GM19463 (cell line): ENCODE results near the gene ABCC2.
"Not testable (repeated sequence)": the region's sequence is repeated elsewhere in the genome, so short reads cannot be mapped to it uniquely, and the experiment has no call there.

ENCODE experiments used
- ATAC-seq: cut with Tn5 transposase; IDR thresholded peaks from one replicate; pipeline ENCODE4 v1.9.1; 2021; ENCODE audit warnings: mild to moderate bottlenecking, moderate library complexity; ENCODE audit not compliant: unreplicated experiment

The ABCC2 gene

GRCh38 chr10:99851825-99852224 is 69.4 kb downstream of the ABCC2 start:
- no peak for ATAC-seq

DNA sequence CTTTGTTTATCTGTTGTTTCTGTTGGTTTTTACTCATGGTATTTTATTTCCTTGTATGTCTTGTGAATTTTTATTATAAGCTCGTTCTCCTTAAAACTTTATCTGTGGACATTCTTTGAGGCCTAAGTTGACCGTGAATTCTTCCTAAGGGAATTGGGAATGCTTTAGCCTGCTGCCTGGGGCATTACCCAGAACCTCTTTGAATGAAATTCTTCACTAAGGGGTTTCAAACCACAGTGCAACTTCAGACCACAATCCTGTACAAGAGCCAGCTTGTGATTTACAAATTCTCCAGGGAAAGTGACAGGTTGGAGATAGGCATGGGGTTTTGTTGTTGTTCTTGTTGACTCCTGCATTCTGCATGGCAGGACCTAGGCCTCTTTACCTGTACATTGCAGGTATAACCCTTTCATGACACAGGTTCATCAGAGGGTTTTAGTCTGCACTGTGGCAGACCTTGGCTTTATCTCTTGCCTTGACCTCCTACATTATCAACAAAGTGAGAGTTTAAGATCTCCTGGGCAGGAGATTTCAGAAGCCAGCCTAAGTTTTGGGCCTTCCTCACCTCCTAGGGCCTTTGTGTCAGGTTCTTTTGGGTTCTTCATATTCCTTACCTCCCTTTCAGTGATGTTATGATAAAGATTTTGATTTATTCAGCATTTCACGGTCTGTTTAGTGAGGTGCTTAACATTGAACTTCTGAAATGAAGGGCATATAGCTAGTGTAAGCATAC is 70.2 kb downstream of the ABCC2 start:
- ATAC-seq = no peak

DNA sequence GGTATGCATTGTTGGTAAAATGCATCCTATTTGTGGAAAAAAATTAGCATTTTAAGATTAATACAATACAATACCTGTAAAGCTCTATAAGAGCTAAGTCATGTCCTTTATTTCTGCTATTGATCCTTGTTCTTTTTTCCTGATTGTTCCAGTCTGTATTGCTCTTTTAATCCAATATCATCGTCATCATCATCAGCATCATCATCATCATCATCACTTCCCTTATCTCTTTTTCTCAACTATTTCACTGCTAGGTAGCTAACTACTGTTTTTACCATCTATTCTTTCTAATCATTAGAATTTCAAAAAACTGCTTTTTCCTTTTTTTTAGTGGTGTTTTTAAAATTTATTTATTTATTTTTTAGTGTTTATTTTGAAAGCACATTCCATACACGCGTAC is 71.2 kb downstream of the ABCC2 start:
- no peak for ATAC-seq

DNA sequence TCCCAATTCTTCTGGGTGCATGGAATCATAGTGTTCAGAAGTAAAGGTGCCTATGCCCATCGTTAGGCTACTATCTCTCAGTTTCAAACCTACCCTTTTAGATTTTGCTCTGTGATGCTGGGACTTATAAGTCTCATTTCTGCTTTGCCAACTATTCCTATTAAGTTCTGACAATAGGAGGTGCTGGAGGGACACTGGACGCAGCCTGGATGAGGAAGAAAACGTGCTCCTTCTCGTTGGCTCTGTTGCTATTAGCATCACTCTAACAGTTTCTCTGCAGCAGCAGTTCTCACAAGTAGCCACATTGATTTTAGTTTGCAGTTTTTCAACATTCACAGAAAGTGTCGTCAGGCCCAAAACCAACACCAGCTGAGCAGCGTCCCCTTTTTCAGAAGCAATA is 72.4 kb downstream of the ABCC2 start:
- no peak for ATAC-seq

DNA sequence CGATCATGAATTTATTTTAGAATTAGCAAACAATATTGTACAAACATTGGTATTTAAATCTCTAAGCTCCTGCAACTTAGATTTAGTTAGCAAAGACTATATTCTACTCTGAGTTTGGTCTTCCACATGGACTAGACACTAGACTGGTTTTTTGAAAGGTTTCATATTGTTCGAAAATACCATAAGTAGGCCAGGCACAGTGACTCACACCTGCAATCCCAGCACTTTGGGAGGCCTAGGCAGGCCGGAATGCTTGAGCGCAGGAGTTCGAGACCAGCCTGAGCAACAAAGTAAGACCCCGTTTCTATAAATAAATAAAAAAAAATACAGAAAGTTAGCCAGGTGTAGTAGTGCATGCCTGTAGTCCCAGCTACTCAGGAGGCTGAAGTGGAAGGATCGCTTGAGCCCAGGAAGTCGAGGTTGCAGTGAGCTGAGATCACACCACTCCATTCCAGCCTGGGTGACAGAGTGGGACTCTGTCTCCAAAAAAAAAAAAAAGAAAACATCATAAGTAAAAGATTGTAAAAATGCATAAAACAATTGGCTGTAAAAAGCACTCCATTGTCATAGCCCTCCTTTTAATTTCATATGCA is 73.1 kb downstream of the ABCC2 start:
- ATAC-seq = no peak

- no peak for ATAC-seq
Measured at GRCh38 chr10:99858849-99859248, 76.4 kb downstream of the ABCC2 start.

GRCh38 chr10:99859585-99859984 is 77.1 kb downstream of the ABCC2 start:
- no peak for ATAC-seq

DNA sequence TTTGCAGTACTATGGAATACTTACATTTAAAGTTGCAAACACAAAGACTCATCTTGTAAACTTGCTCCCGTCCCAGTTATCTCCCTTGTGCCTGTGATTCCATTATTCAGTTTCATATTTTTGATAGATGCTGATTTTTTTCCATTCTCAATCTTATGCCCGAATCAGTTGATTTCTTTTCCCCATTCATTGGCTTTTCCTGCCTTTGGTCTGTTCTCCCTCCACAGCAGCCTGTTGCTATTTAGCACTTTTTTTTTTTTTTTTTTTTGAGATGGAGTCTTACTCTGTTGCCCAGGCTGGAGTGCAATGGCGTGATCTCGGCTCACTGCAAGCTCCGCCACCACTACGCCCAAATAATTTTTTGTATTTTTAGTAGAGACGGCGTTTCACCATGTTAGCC is 78.0 kb downstream of the ABCC2 start:
- no peak for ATAC-seq

DNA sequence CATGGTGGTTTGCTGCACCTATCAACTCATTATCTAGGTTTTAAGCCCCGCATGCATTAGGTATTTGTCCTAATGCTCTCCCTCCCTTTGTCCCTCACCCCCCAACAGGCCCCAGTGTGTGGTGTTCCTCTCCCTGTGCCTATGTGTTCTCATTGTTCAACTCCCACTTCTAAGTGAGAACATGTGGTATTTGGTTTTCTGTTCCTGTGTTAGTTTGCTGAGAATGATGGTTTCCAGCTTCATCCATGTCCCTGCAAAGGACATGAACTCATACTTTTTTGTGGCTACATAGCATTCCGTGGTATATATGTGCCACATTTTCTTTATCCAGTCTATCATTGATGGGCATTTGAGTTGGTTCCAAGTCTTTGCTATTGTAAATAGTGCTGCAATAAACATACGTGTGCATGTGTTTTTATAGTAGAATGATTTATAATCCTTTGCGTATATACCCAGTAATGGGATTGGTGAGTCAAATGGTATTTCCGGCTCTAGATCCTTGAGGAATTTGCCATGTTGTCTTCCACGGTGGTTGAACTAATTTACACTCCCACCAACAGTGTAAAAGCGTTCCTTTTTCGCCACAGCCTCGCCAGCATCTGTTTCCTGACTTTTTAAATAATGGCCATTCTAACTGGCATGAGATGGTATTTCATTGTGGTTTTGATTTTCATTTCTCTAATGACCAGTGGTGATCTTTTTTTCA is 81.2 kb downstream of the ABCC2 start:
- ATAC-seq = not testable (repeated sequence)

DNA sequence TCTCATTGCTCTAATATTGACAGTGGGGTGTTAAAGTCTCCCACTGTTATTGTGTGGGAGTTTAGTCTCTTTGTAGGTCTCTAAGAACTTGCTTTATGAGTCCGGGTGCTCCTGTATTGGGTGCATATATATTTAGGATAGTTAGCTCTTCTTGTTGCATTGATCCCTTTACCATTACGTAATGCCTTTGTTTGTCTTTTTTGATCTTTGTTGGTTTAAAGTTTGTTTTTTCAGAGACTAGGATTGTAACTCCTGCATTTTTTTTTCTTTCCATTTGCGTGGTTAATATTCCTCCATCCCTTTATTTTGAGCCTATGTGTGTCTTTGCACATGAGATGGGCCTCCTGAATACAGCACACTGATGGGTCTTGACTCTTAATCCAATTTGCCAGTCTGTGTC is 84.8 kb downstream of the ABCC2 start:
- not testable (repeated sequence) for ATAC-seq

GRCh38 chr10:99869581-99870122 is 87.2 kb downstream of the ABCC2 start:
- ATAC-seq = no peak

- ATAC-seq = no peak
Measured at GRCh38 chr10:99870123-99870730, 87.8 kb downstream of the ABCC2 start.

DNA sequence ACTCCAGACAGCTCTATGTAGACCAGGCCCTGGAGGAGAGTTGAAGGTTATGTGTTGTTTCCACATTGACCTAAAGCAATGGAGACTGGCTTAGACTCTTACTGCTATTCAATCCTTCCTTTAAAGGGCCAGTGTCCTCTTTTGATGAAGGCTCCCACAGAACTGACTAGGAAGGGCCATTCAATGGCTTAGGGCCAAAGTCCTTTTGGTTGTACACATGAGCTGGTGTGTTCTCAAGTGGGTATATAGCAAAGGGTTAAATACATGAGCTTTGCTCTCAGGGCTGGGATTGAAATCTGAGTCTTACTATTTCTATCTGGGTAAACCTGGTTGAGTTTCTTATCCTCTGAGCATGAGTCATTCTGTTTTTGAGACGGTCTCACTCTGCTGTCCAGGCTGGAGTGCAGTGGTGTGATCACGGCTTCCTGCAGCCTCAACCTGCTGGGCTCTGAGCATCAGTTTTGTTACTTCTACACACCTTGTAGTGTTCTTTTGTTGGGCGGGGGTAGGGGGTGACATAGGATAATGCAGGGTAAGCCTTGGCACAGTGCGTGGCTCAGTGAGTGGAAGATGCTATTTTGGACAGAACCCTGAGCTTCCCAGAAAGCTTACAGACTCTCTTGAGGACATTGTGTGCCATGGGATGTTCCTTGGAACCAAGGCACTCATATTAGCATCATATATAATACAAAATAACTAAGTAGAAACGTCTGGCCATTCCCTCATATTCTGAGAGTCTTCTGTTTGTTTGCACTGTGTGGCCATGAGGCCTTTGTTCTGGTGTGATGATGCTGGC is 90.1 kb downstream of the ABCC2 start:
- no peak for ATAC-seq

GRCh38 chr10:99873846-99874245 is 91.4 kb downstream of the ABCC2 start:
- no peak for ATAC-seq

DNA sequence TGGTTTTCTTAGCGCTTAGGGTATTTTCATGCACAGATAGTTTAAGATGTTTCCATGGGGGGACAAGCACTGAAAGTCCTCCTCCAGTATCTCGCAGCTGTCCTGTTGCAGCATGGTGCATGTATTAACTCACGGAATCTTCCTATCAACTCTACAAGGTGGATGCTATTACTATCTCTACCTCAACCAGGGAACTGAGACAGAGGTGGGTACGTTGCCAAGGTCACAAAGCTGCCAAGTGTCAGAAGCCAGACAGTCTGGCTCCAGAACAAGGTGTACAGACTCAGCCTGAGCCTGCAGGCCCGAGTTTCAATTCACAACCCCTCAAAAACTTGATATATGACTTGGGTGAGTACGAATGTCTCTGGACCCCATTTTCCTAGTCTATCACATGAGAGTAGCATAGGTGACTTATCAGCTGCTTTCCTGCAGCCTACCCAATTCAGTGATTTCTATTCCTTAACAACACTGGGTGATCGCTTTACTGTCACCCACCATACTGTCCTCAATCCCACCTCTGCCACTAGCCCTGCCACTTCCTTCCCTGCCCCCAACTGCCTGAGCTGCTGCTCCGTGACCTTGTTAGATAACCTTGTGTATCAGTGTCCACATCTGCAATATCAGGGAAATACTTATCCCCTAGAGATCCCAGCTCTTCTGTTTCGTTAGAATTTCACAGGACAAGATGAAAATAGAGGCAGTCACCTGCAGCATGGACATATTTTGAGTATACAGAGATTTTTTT is 92.1 kb downstream of the ABCC2 start:
- ATAC-seq = no peak

DNA sequence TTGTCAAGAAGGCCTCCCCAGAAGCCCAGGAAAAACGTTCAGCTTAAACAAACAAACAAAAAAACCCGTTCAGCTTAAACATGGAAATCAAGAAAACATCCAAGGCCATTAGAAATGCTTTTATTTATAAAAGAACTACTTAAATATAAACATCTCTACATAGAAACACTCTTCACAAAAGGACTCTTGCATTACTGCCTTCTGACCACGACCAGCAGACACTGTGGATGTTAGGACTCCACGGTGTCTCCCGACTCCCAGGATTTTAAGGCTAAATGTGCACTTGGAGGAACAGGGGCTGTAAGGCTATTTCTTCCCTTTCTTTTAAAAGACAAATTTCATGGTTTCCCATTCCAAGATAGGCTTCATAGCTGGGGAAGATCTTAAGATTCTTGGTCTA is 93.0 kb downstream of the ABCC2 start:
- no peak for ATAC-seq

DNA sequence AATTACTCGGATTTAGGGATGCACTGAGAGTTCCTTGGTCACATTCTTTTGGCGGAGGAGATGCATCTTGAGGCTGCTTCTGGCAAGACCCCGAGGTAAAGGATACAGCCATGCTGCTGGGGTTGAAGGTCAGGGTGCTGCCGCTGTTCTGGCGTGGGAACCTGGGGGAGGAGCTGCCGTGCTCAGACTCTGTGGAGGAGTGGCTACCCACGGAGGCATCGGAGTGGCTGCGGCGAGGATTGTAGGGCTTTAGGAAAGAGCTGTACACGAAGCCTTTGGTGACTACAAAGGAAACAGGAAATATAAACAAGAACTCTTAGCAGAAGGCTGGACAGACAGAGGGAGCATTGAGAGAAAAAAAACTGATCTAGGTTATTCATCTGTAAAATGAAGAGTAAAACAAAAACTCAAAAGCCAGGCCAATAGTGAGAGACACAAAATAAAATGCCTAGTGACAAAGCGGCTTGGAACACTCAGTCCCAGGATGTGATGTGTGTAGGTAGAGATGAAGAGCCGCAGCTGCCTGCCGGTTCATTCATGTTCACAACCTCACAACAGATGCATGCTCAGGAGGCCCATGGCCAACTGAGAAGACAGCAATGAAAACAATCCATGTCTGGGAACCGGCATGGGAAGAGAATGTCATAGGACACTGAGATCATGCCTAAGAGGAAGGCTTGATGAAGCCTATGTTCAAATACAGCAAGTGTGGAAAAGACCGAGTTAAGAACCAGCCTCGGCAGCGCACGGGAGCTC is 97.8 kb downstream of the ABCC2 start:
- ATAC-seq = no peak

DNA sequence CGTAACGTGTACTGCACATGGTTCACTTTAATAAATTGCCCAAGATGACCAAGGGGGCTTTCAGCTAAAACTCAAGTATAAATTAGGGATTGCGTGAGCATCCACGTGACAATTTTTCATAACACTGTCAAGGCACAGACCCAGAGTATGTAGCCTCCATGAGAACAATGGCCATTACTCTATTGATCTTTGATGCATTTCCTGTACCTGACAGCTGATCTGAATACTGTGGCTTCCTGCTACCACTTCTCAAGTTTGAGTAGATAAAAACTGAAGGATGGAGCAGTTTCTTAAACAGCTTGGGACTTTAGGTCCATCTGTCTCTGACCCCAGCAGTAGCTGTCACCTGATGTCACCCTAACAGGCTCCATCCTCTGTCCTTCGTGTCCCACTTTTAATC is 98.9 kb downstream of the ABCC2 start:
- ATAC-seq = no peak

DNA sequence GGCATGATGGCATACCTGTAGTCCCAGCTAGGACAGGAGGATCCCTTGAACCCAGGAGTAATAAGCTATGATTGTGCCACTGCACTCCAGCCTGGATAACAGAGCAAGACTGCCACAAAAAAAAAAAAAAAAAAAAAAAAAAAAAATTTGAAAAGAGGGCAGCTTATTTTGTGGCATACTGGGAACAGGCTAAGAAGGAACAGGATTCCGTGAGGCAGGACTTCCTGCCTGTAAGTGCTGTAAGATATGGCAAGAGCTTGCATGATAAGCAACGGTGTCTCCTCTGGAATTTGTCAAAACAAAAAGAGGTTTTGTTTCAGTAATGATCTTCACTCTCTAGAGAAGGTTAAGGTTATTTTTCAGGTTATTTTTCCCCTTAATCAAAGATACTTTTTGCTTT is 101.1 kb downstream of the ABCC2 start:
- ATAC-seq = no peak
